WTC11 (cell line): ENCODE measurements around the gene SMAP2. TPM values are rescaled to one million over a fixed set of nuclear protein-coding genes. Genes with fewer than 3 reads are reported as not detected.
A peak's percentile ranks its signal among the peaks of the same experiment; 100 is the strongest.

Experiments used
- ATAC-seq: fragments of 200-7000 bp; cut with Tn5 transposase; 2 replicates; pipeline ENCODE4 v1.10.0; 2021; ENCODE audit warnings: mild to moderate bottlenecking, moderate library complexity
- CTCF ChIA-PET: fragments of 300-600 bp; sonication (Branson Sonifier 250); formaldehyde crosslinking; loops from one replicate; lab custom pipeline; 2021; ENCODE audit warnings: antibody characterized with exemption; lab: Charles Lee
- POLR2A ChIA-PET: fragments of 350-600 bp; sonication (Branson Sonifier 250); formaldehyde crosslinking; loops from one replicate; lab custom pipeline; 2021; ENCODE audit warnings: antibody characterized with exemption; lab: Charles Lee
- DNase-seq: peaks from one replicate; pipeline ENCODE4 v3.0.0; 2021; ENCODE audit warnings: low spot score
- H3K27ac Mint-ChIP-seq: 2 replicates; pipeline ENCODE4 v1.8.0; 2021; ENCODE audit warnings: mixed read lengths
- H3K27me3 Mint-ChIP-seq: 2 replicates; pipeline ENCODE4 v1.8.0; 2021; ENCODE audit warnings: low read depth, mild to moderate bottlenecking, moderate library complexity, mixed read lengths
- H3K36me3 Mint-ChIP-seq: 2 replicates; pipeline ENCODE4 v1.8.0; 2021; ENCODE audit warnings: mixed read lengths
- H3K4me1 Mint-ChIP-seq: 2 replicates; pipeline ENCODE4 v1.8.0; 2022; ENCODE audit warnings: mixed read lengths
- H3K4me3 Mint-ChIP-seq: 2 replicates; pipeline ENCODE4 v1.8.0; 2021; ENCODE audit warnings: mild to moderate bottlenecking, moderate library complexity, mixed read lengths
- H3K9me3 Mint-ChIP-seq: 2 replicates; pipeline ENCODE4 v1.8.0; 2021; ENCODE audit warnings: mixed read lengths
- ATF1 ChIP-seq: sonication (generic); formaldehyde crosslinking; IDR thresholded peaks from 2 replicates; pipeline ENCODE4 v1.8.1; 2023; ENCODE audit warnings: mild to moderate bottlenecking, moderate library complexity, missing genetic modification reagents
- CBFB ChIP-seq: sonication (generic); formaldehyde crosslinking; IDR thresholded peaks from 2 replicates; pipeline ENCODE4 v1.8.1; 2022; ENCODE audit warnings: mild to moderate bottlenecking, low read depth, missing genetic modification reagents
- HMGA2 ChIP-seq: fragments of 250-450 bp; sonication (Bioruptor Pico); IDR thresholded peaks from 2 replicates; pipeline ENCODE4 v1.4.0; 2021; ENCODE audit warnings: mild to moderate bottlenecking, moderate library complexity
- IRF2 ChIP-seq: sonication (generic); formaldehyde crosslinking; IDR thresholded peaks from 2 replicates; pipeline ENCODE4 v1.8.0; 2022; ENCODE audit warnings: low read depth, missing genetic modification reagents, borderline replicate concordance
- MXD4 ChIP-seq: fragments of 250-450 bp; sonication (Bioruptor Pico); IDR thresholded peaks from 2 replicates; pipeline ENCODE4 v1.8.0; 2021; ENCODE audit warnings: mild to moderate bottlenecking, moderate library complexity, borderline replicate concordance
- NFE2L1 ChIP-seq: sonication (generic); formaldehyde crosslinking; IDR thresholded peaks from 2 replicates; pipeline ENCODE4 v1.8.1; 2023; ENCODE audit warnings: missing genetic modification reagents
- NR1H2 ChIP-seq: sonication (generic); formaldehyde crosslinking; IDR thresholded peaks from 2 replicates; pipeline ENCODE4 v1.9.0; 2021; ENCODE audit warnings: mild to moderate bottlenecking, moderate library complexity, missing genetic modification reagents
- NR2C2 ChIP-seq: sonication (generic); formaldehyde crosslinking; IDR thresholded peaks from 2 replicates; pipeline ENCODE4 v1.8.0; 2022; ENCODE audit warnings: mild to moderate bottlenecking, missing genetic modification reagents
- NR3C1 ChIP-seq: sonication (generic); formaldehyde crosslinking; conservative IDR thresholded peaks from 2 replicates; pipeline ENCODE4 v1.8.1; 2023; ENCODE audit warnings: low read depth, mild to moderate bottlenecking, missing genetic modification reagents
- SMAD3 ChIP-seq: sonication (generic); formaldehyde crosslinking; IDR thresholded peaks from 2 replicates; pipeline ENCODE4 v1.8.0; 2022; ENCODE audit warnings: missing genetic modification reagents, mild to moderate bottlenecking, borderline replicate concordance
- SP1 ChIP-seq: sonication (generic); formaldehyde crosslinking; conservative IDR thresholded peaks from 2 replicates; pipeline ENCODE4 v1.8.1; 2022; ENCODE audit warnings: missing genetic modification reagents
- total RNA-seq: library from RNA; stranded (reverse); gene quantifications from 3 replicates; pipeline ENCODE4 v1.2.3, GENCODE V29; 2021
- TF ChIP-seq, protein P1 (sequence below): fragments of 250-450 bp; sonication (Bioruptor Pico); IDR thresholded peaks from 2 replicates; pipeline ENCODE4 v1.8.0; 2021; ENCODE audit warnings: mild to moderate bottlenecking
- TF ChIP-seq, protein P2 (sequence below): sonication (generic); formaldehyde crosslinking; IDR thresholded peaks from 2 replicates; pipeline ENCODE4 v1.8.1; 2023; ENCODE audit warnings: mild to moderate bottlenecking, missing genetic modification reagents, moderate library complexity
- TF ChIP-seq, protein P3 (sequence below): fragments of 250-450 bp; sonication (Bioruptor Pico); IDR thresholded peaks from 2 replicates; pipeline ENCODE4 v1.9.0; 2021; ENCODE audit warnings: mild to moderate bottlenecking
- TF ChIP-seq, protein P4 (sequence below): sonication (generic); formaldehyde crosslinking; IDR thresholded peaks from 2 replicates; pipeline ENCODE4 v1.8.1; 2022; ENCODE audit warnings: low read depth, mild to moderate bottlenecking, moderate library complexity, missing genetic modification reagents, borderline replicate concordance
- TF ChIP-seq, protein P5 (sequence below): sonication (generic); formaldehyde crosslinking; IDR thresholded peaks from 2 replicates; pipeline ENCODE4 v1.8.1; 2022; ENCODE audit warnings: low read depth, missing genetic modification reagents, borderline replicate concordance
- TF ChIP-seq, protein P6 (sequence below): sonication (generic); formaldehyde crosslinking; IDR thresholded peaks from 2 replicates; pipeline ENCODE4 v1.8.0; 2023; ENCODE audit warnings: mild to moderate bottlenecking, missing genetic modification reagents
- TF ChIP-seq, protein P7 (sequence below): sonication (generic); formaldehyde crosslinking; IDR thresholded peaks from 2 replicates; pipeline ENCODE4 v1.8.1; 2023; ENCODE audit warnings: mild to moderate bottlenecking, moderate library complexity, missing genetic modification reagents
- TF ChIP-seq, protein P8 (sequence below): sonication (generic); formaldehyde crosslinking; IDR thresholded peaks from 2 replicates; pipeline ENCODE4 v1.8.1; 2022; ENCODE audit warnings: mild to moderate bottlenecking, moderate library complexity, missing genetic modification reagents
- TF ChIP-seq, protein P9 (sequence below): fragments of 200-600 bp; IDR thresholded peaks from 2 replicates; pipeline ENCODE4 v1.8.0; 2022; ENCODE audit warnings: antibody characterized with exemption
- TF ChIP-seq, protein P10 (sequence below): sonication (generic); formaldehyde crosslinking; IDR thresholded peaks from 2 replicates; pipeline ENCODE4 v1.8.1; 2022; ENCODE audit warnings: mild to moderate bottlenecking, missing genetic modification reagents, moderate library complexity, borderline replicate concordance

SMAP2 gene
- total RNA-seq, 1 experiment from 2014 or later = 4.9 TPM

DNA sequence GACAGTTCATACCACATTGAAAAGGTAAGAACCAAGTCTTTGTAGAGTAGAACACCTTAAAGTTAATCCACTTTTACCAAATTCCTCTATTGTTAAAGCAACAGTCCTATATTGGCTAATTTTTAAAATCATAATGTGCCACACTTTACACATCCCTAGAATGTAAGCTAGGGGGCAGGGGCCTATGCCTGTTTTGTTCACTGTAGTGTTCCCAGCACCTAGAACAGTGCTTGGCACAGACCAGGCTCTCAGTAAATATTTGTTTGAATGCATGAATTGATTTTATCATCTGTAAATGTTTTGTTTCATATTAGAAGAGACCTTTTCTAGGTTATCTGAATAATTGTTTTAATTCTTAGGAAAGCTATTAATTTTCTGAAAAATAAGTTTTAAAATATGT lies 9.1 kb downstream of the SMAP2 start:
- DNase-seq (no peak), ATAC-seq (no peak)
- Mint-ChIP-seq H3K27ac (no peak overlapping the region), H3K4me1 (0 out of 2 replicates have a peak, but pooled peaks cover 4% of the 10 kb centered on the region), H3K4me3 (no peak overlapping the region), H3K27me3 (no peaks in the 10 kb centered on the region), H3K36me3 (no peaks in the 10 kb centered on the region), H3K9me3 (no peaks in the 10 kb centered on the region)
- TF ChIP-seq, protein P1, sequence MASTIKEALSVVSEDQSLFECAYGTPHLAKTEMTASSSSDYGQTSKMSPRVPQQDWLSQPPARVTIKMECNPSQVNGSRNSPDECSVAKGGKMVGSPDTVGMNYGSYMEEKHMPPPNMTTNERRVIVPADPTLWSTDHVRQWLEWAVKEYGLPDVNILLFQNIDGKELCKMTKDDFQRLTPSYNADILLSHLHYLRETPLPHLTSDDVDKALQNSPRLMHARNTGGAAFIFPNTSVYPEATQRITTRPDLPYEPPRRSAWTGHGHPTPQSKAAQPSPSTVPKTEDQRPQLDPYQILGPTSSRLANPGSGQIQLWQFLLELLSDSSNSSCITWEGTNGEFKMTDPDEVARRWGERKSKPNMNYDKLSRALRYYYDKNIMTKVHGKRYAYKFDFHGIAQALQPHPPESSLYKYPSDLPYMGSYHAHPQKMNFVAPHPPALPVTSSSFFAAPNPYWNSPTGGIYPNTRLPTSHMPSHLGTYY = no peak
- TF ChIP-seq NR3C1 = no peak
- TF ChIP-seq HMGA2 (CRISPR knock-in tag) = no peak
- TF ChIP-seq, protein P2, sequence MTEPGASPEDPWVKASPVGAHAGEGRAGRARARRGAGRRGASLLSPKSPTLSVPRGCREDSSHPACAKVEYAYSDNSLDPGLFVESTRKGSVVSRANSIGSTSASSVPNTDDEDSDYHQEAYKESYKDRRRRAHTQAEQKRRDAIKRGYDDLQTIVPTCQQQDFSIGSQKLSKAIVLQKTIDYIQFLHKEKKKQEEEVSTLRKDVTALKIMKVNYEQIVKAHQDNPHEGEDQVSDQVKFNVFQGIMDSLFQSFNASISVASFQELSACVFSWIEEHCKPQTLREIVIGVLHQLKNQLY (CRISPR knock-in tag) = no peak
- ChIA-PET POLR2A (interaction anchor here (0.6 kb wide), 1 partner anchor 39 kb away, joined by 3 read pairs; no protein-coding TSS in a partner anchor), CTCF (interaction anchor here (1.4 to 2.6 kb wide), 4 partner anchors 8 to 22 kb away, joined by 3 to 17 read pairs (median 10); partner anchors contain the start of gene SMAP2)

DNA sequence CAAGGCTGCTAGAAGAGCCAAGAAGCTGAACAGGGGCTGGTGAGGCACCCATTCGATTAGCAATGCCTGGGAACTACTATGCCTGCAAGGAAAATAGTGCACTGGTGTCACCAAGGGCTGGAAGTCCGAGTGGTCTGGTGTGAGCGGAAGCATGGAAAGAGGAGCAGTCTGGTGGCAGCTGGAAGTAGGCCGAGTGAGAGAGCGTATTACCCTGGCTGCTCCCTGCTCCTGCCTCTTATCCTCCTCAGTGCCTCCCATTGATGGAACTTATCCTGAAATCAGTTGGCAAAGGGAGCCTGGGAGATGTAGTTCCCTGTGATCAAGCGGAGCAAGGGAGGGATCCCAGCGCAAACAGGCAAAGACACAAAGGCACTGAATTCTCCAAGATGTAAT lies 9.6 kb downstream of the SMAP2 start:
- no peak overlapping the region for H3K4me3 Mint-ChIP-seq
- H3K27me3 Mint-ChIP-seq = no peaks in the 10 kb centered on the region
- POLR2A ChIA-PET = no interaction called here
- TF ChIP-seq NR2C2 = no peak
- TF ChIP-seq NFE2L1 = no peak
- TF ChIP-seq MXD4 (CRISPR knock-in tag) = no peak
- TF ChIP-seq, protein P3, sequence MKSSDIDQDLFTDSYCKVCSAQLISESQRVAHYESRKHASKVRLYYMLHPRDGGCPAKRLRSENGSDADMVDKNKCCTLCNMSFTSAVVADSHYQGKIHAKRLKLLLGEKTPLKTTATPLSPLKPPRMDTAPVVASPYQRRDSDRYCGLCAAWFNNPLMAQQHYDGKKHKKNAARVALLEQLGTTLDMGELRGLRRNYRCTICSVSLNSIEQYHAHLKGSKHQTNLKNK (CRISPR knock-in tag) = no peak
- no peak for TF ChIP-seq NR1H2 (CRISPR knock-in tag)
- TF ChIP-seq, protein P4, sequence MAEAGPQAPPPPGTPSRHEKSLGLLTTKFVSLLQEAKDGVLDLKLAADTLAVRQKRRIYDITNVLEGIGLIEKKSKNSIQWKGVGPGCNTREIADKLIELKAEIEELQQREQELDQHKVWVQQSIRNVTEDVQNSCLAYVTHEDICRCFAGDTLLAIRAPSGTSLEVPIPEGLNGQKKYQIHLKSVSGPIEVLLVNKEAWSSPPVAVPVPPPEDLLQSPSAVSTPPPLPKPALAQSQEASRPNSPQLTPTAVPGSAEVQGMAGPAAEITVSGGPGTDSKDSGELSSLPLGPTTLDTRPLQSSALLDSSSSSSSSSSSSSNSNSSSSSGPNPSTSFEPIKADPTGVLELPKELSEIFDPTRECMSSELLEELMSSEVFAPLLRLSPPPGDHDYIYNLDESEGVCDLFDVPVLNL (CRISPR knock-in tag) = no peak
- TF ChIP-seq, protein P5, sequence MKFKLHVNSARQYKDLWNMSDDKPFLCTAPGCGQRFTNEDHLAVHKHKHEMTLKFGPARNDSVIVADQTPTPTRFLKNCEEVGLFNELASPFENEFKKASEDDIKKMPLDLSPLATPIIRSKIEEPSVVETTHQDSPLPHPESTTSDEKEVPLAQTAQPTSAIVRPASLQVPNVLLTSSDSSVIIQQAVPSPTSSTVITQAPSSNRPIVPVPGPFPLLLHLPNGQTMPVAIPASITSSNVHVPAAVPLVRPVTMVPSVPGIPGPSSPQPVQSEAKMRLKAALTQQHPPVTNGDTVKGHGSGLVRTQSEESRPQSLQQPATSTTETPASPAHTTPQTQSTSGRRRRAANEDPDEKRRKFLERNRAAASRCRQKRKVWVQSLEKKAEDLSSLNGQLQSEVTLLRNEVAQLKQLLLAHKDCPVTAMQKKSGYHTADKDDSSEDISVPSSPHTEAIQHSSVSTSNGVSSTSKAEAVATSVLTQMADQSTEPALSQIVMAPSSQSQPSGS (CRISPR knock-in tag) = no peak
- no peak for TF ChIP-seq SMAD3
- TF ChIP-seq IRF2 = no peak
- TF ChIP-seq ATF1 (CRISPR knock-in tag) = no peak
- TF ChIP-seq, protein P6, sequence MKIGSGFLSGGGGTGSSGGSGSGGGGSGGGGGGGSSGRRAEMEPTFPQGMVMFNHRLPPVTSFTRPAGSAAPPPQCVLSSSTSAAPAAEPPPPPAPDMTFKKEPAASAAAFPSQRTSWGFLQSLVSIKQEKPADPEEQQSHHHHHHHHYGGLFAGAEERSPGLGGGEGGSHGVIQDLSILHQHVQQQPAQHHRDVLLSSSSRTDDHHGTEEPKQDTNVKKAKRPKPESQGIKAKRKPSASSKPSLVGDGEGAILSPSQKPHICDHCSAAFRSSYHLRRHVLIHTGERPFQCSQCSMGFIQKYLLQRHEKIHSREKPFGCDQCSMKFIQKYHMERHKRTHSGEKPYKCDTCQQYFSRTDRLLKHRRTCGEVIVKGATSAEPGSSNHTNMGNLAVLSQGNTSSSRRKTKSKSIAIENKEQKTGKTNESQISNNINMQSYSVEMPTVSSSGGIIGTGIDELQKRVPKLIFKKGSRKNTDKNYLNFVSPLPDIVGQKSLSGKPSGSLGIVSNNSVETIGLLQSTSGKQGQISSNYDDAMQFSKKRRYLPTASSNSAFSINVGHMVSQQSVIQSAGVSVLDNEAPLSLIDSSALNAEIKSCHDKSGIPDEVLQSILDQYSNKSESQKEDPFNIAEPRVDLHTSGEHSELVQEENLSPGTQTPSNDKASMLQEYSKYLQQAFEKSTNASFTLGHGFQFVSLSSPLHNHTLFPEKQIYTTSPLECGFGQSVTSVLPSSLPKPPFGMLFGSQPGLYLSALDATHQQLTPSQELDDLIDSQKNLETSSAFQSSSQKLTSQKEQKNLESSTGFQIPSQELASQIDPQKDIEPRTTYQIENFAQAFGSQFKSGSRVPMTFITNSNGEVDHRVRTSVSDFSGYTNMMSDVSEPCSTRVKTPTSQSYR (CRISPR knock-in tag) = no peak
- TF ChIP-seq, protein P7, sequence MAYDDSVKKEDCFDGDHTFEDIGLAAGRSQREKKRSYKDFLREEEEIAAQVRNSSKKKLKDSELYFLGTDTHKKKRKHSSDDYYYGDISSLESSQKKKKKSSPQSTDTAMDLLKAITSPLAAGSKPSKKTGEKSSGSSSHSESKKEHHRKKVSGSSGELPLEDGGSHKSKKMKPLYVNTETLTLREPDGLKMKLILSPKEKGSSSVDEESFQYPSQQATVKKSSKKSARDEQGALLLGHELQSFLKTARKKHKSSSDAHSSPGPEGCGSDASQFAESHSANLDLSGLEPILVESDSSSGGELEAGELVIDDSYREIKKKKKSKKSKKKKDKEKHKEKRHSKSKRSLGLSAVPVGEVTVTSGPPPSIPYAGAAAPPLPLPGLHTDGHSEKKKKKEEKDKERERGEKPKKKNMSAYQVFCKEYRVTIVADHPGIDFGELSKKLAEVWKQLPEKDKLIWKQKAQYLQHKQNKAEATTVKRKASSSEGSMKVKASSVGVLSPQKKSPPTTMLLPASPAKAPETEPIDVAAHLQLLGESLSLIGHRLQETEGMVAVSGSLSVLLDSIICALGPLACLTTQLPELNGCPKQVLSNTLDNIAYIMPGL (CRISPR knock-in tag) = no peak
- no peak for TF ChIP-seq CBFB (CRISPR knock-in tag)
- TF ChIP-seq SP1 (CRISPR knock-in tag) = no peak
- TF ChIP-seq, protein P8, sequence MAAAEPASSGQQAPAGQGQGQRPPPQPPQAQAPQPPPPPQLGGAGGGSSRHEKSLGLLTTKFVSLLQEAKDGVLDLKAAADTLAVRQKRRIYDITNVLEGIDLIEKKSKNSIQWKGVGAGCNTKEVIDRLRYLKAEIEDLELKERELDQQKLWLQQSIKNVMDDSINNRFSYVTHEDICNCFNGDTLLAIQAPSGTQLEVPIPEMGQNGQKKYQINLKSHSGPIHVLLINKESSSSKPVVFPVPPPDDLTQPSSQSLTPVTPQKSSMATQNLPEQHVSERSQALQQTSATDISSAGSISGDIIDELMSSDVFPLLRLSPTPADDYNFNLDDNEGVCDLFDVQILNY (CRISPR knock-in tag) = no peak
- TF ChIP-seq, protein P9, sequence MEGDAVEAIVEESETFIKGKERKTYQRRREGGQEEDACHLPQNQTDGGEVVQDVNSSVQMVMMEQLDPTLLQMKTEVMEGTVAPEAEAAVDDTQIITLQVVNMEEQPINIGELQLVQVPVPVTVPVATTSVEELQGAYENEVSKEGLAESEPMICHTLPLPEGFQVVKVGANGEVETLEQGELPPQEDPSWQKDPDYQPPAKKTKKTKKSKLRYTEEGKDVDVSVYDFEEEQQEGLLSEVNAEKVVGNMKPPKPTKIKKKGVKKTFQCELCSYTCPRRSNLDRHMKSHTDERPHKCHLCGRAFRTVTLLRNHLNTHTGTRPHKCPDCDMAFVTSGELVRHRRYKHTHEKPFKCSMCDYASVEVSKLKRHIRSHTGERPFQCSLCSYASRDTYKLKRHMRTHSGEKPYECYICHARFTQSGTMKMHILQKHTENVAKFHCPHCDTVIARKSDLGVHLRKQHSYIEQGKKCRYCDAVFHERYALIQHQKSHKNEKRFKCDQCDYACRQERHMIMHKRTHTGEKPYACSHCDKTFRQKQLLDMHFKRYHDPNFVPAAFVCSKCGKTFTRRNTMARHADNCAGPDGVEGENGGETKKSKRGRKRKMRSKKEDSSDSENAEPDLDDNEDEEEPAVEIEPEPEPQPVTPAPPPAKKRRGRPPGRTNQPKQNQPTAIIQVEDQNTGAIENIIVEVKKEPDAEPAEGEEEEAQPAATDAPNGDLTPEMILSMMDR = no peak
- TF ChIP-seq, protein P10, sequence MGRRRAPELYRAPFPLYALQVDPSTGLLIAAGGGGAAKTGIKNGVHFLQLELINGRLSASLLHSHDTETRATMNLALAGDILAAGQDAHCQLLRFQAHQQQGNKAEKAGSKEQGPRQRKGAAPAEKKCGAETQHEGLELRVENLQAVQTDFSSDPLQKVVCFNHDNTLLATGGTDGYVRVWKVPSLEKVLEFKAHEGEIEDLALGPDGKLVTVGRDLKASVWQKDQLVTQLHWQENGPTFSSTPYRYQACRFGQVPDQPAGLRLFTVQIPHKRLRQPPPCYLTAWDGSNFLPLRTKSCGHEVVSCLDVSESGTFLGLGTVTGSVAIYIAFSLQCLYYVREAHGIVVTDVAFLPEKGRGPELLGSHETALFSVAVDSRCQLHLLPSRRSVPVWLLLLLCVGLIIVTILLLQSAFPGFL (CRISPR knock-in tag) = no peak

More for the DNA sequence above, 9.6 kb downstream of the SMAP2 start:
- ATAC-seq (peak; percentile 95), DNase-seq (peak; percentile 17)
- Mint-ChIP-seq H3K27ac (no peak overlapping the region), H3K9me3 (no peaks in the 10 kb centered on the region), H3K4me1 (0 out of 2 replicates have a peak, but pooled peaks cover 4% of the 10 kb centered on the region), H3K36me3 (no peaks in the 10 kb centered on the region)
- CTCF ChIA-PET = interaction anchor here (0.9 to 3.7 kb wide), 6 partner anchors 9 to 230 kb away, joined by 3 to 17 read pairs (median 12); partner anchors contain the start of gene SMAP2
